Heart left ventricle (tissue), 16 donors: ENCODE data around the gene SMG7. TPM values are rescaled to one million over a fixed set of nuclear protein-coding genes. Genes with fewer than 3 reads are reported as not detected.
A peak's percentile ranks its signal among the peaks of the same experiment; 100 is the strongest.

Experiments
- ATAC-seq, 4 donors: fragments of 200-7000 bp; cut with Tn5 transposase; one replicate each; pipeline ENCODE4 v1.9.1; 2020 to 2022; ENCODE audit warnings: moderate library complexity in 4 of 4, mild to moderate bottlenecking in 3 of 4, moderate number of reproducible peaks in 1 of 4
- DNase-seq, 5 donors: peaks; one replicate each; pipeline ENCODE4 v3.0.0-alpha.2; 2020
- H3K27ac ChIP-seq, 12 donors: fragments of 200-600 bp; sonication (generic) in 4 of 12; one replicate each; pipeline versions ENCODE4 v1.5.0 to v1.8.0; 2016 to 2022; ENCODE audit warnings: mild to moderate bottlenecking in 2 of 12
- H3K27me3 ChIP-seq, 9 donors: fragments of 200-600 bp; sonication (generic) in 2 of 9; one replicate each; pipeline versions ENCODE4 v1.5.1 to v1.8.0; 2016 to 2022; ENCODE audit warnings: mild to moderate bottlenecking in 3 of 9
- H3K36me3 ChIP-seq, 9 donors: fragments of 200-600 bp; sonication (generic) in 2 of 9; one replicate each; pipeline versions ENCODE4 v1.5.0 to v1.8.0; 2018 to 2022; ENCODE audit warnings: mild to moderate bottlenecking in 2 of 9
- H3K4me1 ChIP-seq, 12 donors: fragments of 200-600 bp; sonication (generic) in 4 of 12; one replicate each; pipeline versions ENCODE4 v1.5.0 to v1.8.0; 2016 to 2022; ENCODE audit warnings: mild to moderate bottlenecking in 3 of 12
- H3K4me3 ChIP-seq, 12 donors: fragments of 200-600 bp; sonication (generic) in 4 of 12; one replicate each; pipeline versions ENCODE4 v1.5.0 to v1.8.0; 2017 to 2022; ENCODE audit warnings: mild to moderate bottlenecking in 9 of 12, moderate library complexity in 4 of 12
- H3K9me3 ChIP-seq, 12 donors: fragments of 200-600 bp; sonication (generic) in 4 of 12; one replicate each; pipeline versions ENCODE4 v1.5.0 to v1.8.0; 2016 to 2022; ENCODE audit warnings: mild to moderate bottlenecking in 1 of 12
- POLR2A ChIP-seq, 2 donors: fragments of 450-650 bp; IDR thresholded peaks; one replicate each; pipeline ENCODE4 v1.6.1; 2017; ENCODE audit warnings: antibody characterized with exemption in 2 of 2, mild to moderate bottlenecking in 2 of 2, moderate library complexity in 2 of 2
- WGBS, 4 donors: extraction: QIAGEN DNeasy Blood & Tissue Kit in 2 of 4; methylation state at CpG; one replicate each; pipeline versions ENCODE4 v1.1.5 to v1.1.7; 2013 to 2018; 5-methylcytosine and 5-hydroxymethylcytosine counted together
- intact Hi-C, 10 donors: fragments of 100-400 bp; cut with DNase I; formaldehyde crosslinking; loops; one replicate each; pipeline versions ENCODE4 v1.11.1 to v1.14.2; 2022
- polyA plus RNA-seq, 2 donors: library from polyadenylated mRNA; stranded (reverse); fragments of 200-250 nt; gene quantifications; one replicate each; pipeline ENCODE4 v1.2.3, GENCODE V29; 2013
- total RNA-seq, 9 donors: library from RNA; depleted of rRNA in 2 of 9; stranded (reverse); fragments of >200 nt in 2 of 9; fragmentation: NEBNext Ultra II Directional in 3 of 9; extraction: Animal tissue kit (Norgen Biotek cat#: 25700) in 3 of 9; gene quantifications; one replicate each; pipeline versions ENCODE4 v1.1.0 to v1.2.4, GENCODE V29; 2016 to 2023
- TF ChIP-seq, protein P1 (sequence below), 12 donors: fragments of 200-600 bp; sonication (generic) in 4 of 12; IDR thresholded peaks; one replicate each; pipeline versions ENCODE4 v1.5.0 to v1.8.0; 2018 to 2022; ENCODE audit warnings: antibody characterized with exemption in 12 of 12, mild to moderate bottlenecking in 5 of 12
- donor health status: ischemic (EF 13 %, LVEDD 7.1; RV severe dilation, severe dysfunction).
- donor health status: healthy with polysubstance abuse.
- donor health status: DM: no; HTN: yes; CAD: no.
- donor health status: DM: no; HTN: no; CAD: no.
- donor health status: ischemic (EF 25% LVEDD 6.9; RV normal size, moderate dysfunction).
- donor health status: ischemic (EF 25% LVEDD 5.7; RV mildly dilated, moderate dysfunction).
- donor health status: healthy.
- donor health status: DM: yes; HTN: yes; CAD: no.
- donor health status: ischemic (EF 35%, LVEDD 5.7; RV mildly dilated, moderate dysfunction).
- donor health status: nonischemic (EF 11% LVEDD 7.7; RV severe dilation, severe dysfunction).
- donor health status: DM: yes; HTN: yes; CAD: no.
- donor health status: PGD.
- donor health status: ischemic (EF 29% LVEDD 5.4; RV normal size, mild dysfunction).
- donor health status: nonischemic (EF 23%, LVEDD 6.1; RV moderate dilation, normal function).

The SMG7 gene
- total and polyA plus RNA-seq, 11 donors = 15.3 to 55.0 (median 38.3) TPM

DNA sequence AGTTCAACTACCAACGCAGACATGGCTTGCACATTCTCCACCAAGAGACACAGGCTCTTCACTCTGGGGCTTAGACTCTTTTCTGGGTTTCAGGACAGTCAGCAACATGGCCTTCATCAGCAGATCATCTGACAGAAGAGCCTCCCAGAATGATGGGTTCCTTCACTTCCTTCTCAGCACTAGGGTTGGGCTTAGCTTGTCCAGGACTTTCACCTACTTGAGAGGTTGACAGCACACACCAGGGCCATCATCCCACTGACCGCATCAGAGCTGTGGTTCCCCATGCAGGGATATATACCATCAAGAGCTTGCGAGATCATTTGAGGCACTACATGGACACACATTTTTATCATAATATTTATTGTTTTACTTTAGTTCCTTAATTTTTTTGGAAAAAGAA is 128.3 kb downstream of the SMG7 start:
- H3K4me1 ChIP-seq = peaks cover 0 to 54% (median 2%) of the 10 kb centered on the region in 12 donors
- H3K36me3 ChIP-seq = no peaks in the 10 kb centered on the region
- H3K4me3 ChIP-seq = no peak overlapping the region
- TF ChIP-seq POLR2A (IDR thresholded peaks at IDR 0.05) = no peak
- H3K27ac ChIP-seq = peak overlapping the region in 1 of 12 donors; percentile 57
- intact Hi-C loops = no loop called here
- DNase-seq (no peak), ATAC-seq (peak in 1 of 4 donors; percentile 6)
- no peaks in the 10 kb centered on the region for H3K27me3 ChIP-seq
- H3K9me3 ChIP-seq = no peaks in the 10 kb centered on the region
- 88 to 91% (median 90%) methylated on average over 3 of the region's 3 CpGs for WGBS, 4 donors

DNA sequence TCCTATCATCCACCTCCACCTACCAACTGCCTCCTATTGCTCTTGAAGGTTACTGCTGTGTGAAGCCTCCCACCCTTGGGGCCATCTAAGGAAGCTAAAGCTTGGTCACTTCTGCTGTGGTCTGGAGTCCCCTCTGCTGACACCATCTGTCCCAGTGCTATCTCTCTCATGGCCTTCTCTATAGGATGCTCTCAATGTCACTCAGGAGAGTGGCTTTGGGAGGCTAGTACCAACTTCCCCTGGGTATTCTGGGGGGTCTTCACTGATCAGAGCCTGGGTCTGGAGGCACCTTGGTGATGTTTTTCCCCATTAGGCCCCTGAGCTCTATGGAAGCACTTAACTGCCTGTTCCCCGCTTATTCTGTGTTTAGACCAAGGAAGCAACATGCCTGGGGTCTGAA is 130.2 kb downstream of the SMG7 start:
- intact Hi-C loops = no loop called here
- ATAC-seq (no peak), DNase-seq (no peak)
- WGBS, 4 donors = 99 to 100% (median 100%) methylated on average over 1 of the region's 1 CpG
- H3K4me3 ChIP-seq = no peak overlapping the region
- H3K36me3 ChIP-seq = no peaks in the 10 kb centered on the region
- peak overlapping the region in 1 of 12 donors; percentile 78 for H3K27ac ChIP-seq
- no peaks in the 10 kb centered on the region for H3K9me3 ChIP-seq
- no peaks in the 10 kb centered on the region for H3K27me3 ChIP-seq
- no peak for TF ChIP-seq POLR2A (IDR thresholded peaks at IDR 0.05)
- TF ChIP-seq, protein P1, sequence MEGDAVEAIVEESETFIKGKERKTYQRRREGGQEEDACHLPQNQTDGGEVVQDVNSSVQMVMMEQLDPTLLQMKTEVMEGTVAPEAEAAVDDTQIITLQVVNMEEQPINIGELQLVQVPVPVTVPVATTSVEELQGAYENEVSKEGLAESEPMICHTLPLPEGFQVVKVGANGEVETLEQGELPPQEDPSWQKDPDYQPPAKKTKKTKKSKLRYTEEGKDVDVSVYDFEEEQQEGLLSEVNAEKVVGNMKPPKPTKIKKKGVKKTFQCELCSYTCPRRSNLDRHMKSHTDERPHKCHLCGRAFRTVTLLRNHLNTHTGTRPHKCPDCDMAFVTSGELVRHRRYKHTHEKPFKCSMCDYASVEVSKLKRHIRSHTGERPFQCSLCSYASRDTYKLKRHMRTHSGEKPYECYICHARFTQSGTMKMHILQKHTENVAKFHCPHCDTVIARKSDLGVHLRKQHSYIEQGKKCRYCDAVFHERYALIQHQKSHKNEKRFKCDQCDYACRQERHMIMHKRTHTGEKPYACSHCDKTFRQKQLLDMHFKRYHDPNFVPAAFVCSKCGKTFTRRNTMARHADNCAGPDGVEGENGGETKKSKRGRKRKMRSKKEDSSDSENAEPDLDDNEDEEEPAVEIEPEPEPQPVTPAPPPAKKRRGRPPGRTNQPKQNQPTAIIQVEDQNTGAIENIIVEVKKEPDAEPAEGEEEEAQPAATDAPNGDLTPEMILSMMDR (IDR thresholded peaks at IDR 0.05) = no peak
- peaks cover 0 to 66% (median 2%) of the 10 kb centered on the region in 12 donors for H3K4me1 ChIP-seq

Other genes with a start within 250 kb of the SMG7 start
- 1 to 10 TPM in 7 of 9 donors, under 1 TPM in 2; 0.88 to 5.1 (median 2.5) TPM for gene NMNAT2, start 54.1 kb upstream of the SMG7 start, total RNA-seq
- gene NMNAT2, start 54.1 kb upstream of the SMG7 start, polyA plus RNA-seq = 1 to 10 TPM in 1 of 2 donors, under 1 TPM in 1; 0.53 to 1.5 TPM
- gene NCF2, start 118.0 kb downstream of the SMG7 start, total RNA-seq = 10 to 100 TPM in 2 of 9 donors, 1 to 10 TPM in 7; 2.6 to 51.2 (median 5.1) TPM
- 1 to 10 TPM; 1.3 to 2.5 TPM for gene NCF2, start 118.0 kb downstream of the SMG7 start, polyA plus RNA-seq
- gene ARPC5, start 163.3 kb downstream of the SMG7 start, total RNA-seq = 100 to 1,000 TPM in 1 of 9 donors, 10 to 100 TPM in 8; 24.6 to 105 (median 31.3) TPM
- gene ARPC5, start 163.3 kb downstream of the SMG7 start, polyA plus RNA-seq = 10 to 100 TPM; 26.0 to 62.0 TPM
- not detected for gene APOBEC4, start 180.8 kb downstream of the SMG7 start, total RNA-seq
- under 1 TPM in 1 of 2 donors, not detected in 1; 0.30 TPM for gene APOBEC4, start 180.8 kb downstream of the SMG7 start, polyA plus RNA-seq